Activated CD4-positive, alpha-beta memory T cell treated with anti-CD3 and anti-CD28 coated beads, Interleukin-2, amount 10 ng/mL, durations not matched to agents 7 days and 5 days (primary cell): Measurements from ENCODE around the gene UBA1. TPM values are rescaled to one million over a fixed set of nuclear protein-coding genes. Genes with fewer than 3 reads are reported as not detected.

Source experiments
- CTCF ChIA-PET: fragments of 350-600 bp; sonication (Branson Sonifier 250); formaldehyde crosslinking; loops from one replicate; lab custom pipeline; 2021; ENCODE audit warnings: antibody characterized with exemption, inconsistent platforms; lab: Charles Lee
- POLR2A ChIA-PET: fragments of 350-600 bp; sonication (Branson Sonifier 250); formaldehyde crosslinking; loops from one replicate; lab custom pipeline; 2021; ENCODE audit warnings: antibody characterized with exemption; lab: Charles Lee
- DNase-seq: peaks from one replicate; pipeline ENCODE4 v3.0.0-alpha.2; 2020
- H3K27ac Mint-ChIP-seq: one replicate; pipeline ENCODE4 v1.8.0; 2021; ENCODE audit warnings: mild to moderate bottlenecking, mixed read lengths
- H3K27me3 Mint-ChIP-seq: one replicate; pipeline ENCODE4 v1.8.0; 2021; ENCODE audit warnings: mixed read lengths
- H3K36me3 Mint-ChIP-seq: one replicate; pipeline ENCODE4 v1.8.0; 2021; ENCODE audit warnings: low read depth, mixed read lengths
- H3K4me1 Mint-ChIP-seq: one replicate; pipeline ENCODE4 v1.8.0; 2021; ENCODE audit warnings: mixed read lengths
- H3K4me3 Mint-ChIP-seq: one replicate; pipeline ENCODE4 v1.8.0; 2021; ENCODE audit warnings: mild to moderate bottlenecking, mixed read lengths
- H3K9me3 Mint-ChIP-seq: one replicate; pipeline ENCODE4 v1.8.0; 2021; ENCODE audit warnings: mixed read lengths
- total RNA-seq, 2 experiments: library from RNA; stranded (reverse); gene quantifications; one replicate each; pipeline ENCODE4 v1.2.3, GENCODE V29; 2021

The UBA1 gene
- total RNA-seq, 2 experiments from 2014 or later = 180 to 187 TPM

DNA sequence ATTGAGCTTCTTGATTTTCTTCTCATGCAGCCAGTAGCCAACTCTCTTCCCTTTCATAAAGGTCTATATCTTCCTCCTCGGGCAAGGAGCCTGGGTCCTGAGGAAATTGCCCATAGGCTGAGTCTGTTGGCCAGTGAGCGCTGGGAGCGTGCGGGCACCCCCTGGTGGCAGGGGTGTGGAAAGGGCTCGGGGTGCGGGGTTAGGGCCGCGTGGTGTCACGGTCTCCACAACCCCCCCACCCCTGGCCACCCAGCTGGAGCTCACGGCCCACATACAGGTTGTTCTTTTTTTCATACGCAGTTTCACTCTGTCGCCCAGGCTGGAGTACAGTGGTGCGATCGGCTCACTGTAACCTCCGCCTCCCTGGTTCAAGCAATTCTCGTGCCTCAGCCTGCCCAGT, 35.5 kb upstream of the UBA1 start:
- no peak overlapping the region for H3K4me3 Mint-ChIP-seq
- H3K36me3 Mint-ChIP-seq = peaks cover 44% of the 10 kb centered on the region
- ChIA-PET POLR2A (interaction anchor here (1.2 kb wide), 1 partner anchor 13 kb away, joined by 4 read pairs; the partner anchor contains the start of genes NDUFB11 and RBM10), CTCF (interaction anchor here (0.7 to 1.5 kb wide), 2 partner anchors 13 to 66 kb away, joined by 3 to 4 read pairs; partner anchors contain the start of genes NDUFB11 and RBM10)
- H3K27ac Mint-ChIP-seq = no peak overlapping the region
- H3K27me3 Mint-ChIP-seq = no peaks in the 10 kb centered on the region
- H3K4me1 Mint-ChIP-seq = peaks cover 2% of the 10 kb centered on the region
- H3K9me3 Mint-ChIP-seq = no peaks in the 10 kb centered on the region
- no peak for DNase-seq

DNA sequence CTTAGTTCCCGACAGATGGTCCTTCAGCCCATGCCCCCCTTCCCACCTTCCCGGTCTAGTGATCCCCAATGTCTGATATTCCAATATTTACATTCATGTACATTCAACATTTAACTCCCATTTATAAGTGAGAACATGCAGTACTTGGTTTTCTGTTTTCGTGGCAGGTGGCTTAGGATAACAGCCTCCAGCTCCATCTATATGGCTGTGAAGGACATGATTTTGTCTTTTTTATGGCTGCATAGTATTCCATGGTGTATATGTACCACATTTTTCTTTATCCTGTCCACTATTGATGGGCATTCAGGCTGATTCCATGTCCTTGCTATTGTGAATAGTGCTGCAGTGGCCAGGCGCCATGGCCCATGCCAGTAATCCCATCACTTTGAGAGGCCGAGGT, 34.8 kb upstream of the UBA1 start:
- no peaks in the 10 kb centered on the region for H3K27me3 Mint-ChIP-seq
- POLR2A ChIA-PET = interaction anchor here (1.2 kb wide), 1 partner anchor 14 kb away, joined by 4 read pairs; the partner anchor contains the start of genes NDUFB11 and RBM10
- no peaks in the 10 kb centered on the region for H3K9me3 Mint-ChIP-seq
- CTCF ChIA-PET = interaction anchor here (1.5 kb wide), 1 partner anchor 14 kb away, joined by 4 read pairs; the partner anchor contains the start of genes NDUFB11 and RBM10
- DNase-seq = no peak
- peaks cover 40% of the 10 kb centered on the region for H3K36me3 Mint-ChIP-seq
- no peak overlapping the region for H3K4me3 Mint-ChIP-seq
- no peak overlapping the region for H3K27ac Mint-ChIP-seq
- H3K4me1 Mint-ChIP-seq = peaks cover 2% of the 10 kb centered on the region

DNA sequence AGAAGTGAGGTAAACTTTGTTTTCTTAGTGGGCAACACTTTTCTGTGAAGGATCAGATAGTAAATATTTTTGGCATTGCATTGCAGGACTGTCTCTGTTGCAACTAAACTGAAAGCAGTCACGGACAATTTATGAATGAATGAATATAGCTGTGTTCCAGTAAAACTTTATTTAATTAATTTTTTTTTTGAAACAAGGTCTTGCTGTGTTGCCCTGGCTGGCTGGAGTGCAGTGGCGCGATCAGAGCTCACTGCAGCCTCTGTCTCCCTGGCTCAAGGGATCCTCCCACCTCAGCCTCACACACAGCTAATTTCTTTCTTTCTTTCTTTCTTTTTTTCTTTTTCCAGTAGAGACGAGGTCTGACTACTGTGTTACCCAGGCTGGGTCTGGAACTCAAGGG, 32.8 kb upstream of the UBA1 start:
- Mint-ChIP-seq H3K4me1 (peaks cover 2% of the 10 kb centered on the region), H3K27ac (no peak overlapping the region), H3K36me3 (peaks cover 47% of the 10 kb centered on the region), H3K4me3 (no peak overlapping the region), H3K27me3 (no peaks in the 10 kb centered on the region), H3K9me3 (no peaks in the 10 kb centered on the region)
- CTCF ChIA-PET = no interaction called here
- DNase-seq = no peak
- POLR2A ChIA-PET = no interaction called here

DNA sequence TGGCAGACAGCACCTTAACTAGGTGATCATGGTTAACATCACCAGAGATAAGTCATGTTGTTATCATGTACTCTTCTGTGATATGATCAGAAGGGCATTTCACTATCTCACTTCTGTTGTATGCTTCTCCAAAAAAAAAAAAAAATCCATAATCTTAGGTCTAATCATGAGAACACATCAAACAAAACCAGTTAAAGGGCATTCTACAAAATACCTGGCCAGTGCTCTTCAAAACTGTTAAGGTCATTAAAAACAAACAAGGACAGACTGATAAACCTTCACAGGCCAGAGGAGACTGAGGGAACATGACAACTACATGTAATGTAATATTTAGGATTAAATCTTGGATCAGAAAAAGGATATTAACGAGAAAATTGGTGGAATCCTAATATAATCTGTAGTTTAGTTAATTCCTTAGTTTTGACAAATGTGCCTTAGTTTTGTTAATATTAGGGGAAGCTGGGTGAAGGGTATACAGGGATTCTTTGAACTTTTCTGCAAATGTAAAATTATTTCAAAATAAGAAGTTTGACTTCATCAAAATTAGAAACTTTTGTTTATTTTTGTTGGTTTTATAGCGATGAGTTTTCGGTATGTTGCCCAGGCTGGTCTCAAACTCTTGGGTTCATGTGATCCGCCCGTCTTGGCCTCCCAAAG, 30.6 kb upstream of the UBA1 start:
- POLR2A ChIA-PET = no interaction called here
- no peak for DNase-seq
- CTCF ChIA-PET = no interaction called here
- no peak overlapping the region for H3K4me3 Mint-ChIP-seq
- H3K4me1 Mint-ChIP-seq = peaks cover 2% of the 10 kb centered on the region
- H3K27ac Mint-ChIP-seq = no peak overlapping the region
- no peaks in the 10 kb centered on the region for H3K9me3 Mint-ChIP-seq
- no peaks in the 10 kb centered on the region for H3K27me3 Mint-ChIP-seq
- H3K36me3 Mint-ChIP-seq = peaks cover 29% of the 10 kb centered on the region

DNA sequence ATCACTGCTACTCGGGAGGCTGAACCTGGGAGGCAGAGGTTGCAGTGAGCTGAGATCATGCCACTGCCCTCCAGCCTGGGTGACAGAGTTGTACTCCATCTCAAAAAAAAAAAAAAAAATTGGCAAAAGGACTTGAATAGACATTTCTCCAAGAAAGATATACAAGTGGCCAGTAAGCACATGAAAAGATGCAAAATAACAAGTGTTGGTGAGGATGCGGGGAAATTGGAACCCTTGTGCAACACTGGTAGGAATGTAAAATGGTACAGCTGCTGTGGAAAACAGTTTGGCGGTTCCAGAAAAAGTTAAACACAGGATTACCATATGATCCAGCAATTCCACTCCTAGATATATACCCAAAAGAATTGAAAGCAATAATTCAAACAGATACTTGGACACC, 29.2 kb upstream of the UBA1 start:
- Mint-ChIP-seq H3K27me3 (no peaks in the 10 kb centered on the region), H3K27ac (no peak overlapping the region), H3K9me3 (no peaks in the 10 kb centered on the region), H3K4me1 (peaks cover 2% of the 10 kb centered on the region), H3K4me3 (no peak overlapping the region), H3K36me3 (peaks cover 31% of the 10 kb centered on the region)
- POLR2A ChIA-PET = no interaction called here
- CTCF ChIA-PET = no interaction called here
- no peak for DNase-seq

DNA sequence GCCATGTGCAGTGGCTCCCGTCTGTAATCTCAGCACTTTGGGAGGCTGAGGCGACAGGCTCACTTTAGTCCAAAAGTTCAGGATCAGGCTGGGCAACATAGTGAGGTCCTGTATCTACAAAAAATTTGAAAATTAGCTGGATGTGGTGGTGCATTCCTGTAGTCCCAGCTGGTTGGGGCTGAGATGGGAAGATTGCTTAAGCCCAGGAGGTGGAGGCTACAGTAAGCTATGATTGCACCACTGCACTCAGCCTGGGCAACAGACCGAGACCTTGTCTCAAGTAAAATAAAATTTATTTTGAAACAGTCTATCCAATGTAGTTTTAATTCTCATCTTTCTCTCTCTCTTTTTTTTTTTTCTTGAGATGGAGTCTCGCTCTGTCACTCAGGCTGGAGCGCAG, 27.5 kb upstream of the UBA1 start:
- H3K4me3 Mint-ChIP-seq = no peak overlapping the region
- CTCF ChIA-PET = no interaction called here
- no peak overlapping the region for H3K27ac Mint-ChIP-seq
- DNase-seq = no peak
- POLR2A ChIA-PET = no interaction called here
- no peaks in the 10 kb centered on the region for H3K27me3 Mint-ChIP-seq
- H3K4me1 Mint-ChIP-seq = no peaks in the 10 kb centered on the region
- H3K36me3 Mint-ChIP-seq = peaks cover 30% of the 10 kb centered on the region
- H3K9me3 Mint-ChIP-seq = no peaks in the 10 kb centered on the region

DNA sequence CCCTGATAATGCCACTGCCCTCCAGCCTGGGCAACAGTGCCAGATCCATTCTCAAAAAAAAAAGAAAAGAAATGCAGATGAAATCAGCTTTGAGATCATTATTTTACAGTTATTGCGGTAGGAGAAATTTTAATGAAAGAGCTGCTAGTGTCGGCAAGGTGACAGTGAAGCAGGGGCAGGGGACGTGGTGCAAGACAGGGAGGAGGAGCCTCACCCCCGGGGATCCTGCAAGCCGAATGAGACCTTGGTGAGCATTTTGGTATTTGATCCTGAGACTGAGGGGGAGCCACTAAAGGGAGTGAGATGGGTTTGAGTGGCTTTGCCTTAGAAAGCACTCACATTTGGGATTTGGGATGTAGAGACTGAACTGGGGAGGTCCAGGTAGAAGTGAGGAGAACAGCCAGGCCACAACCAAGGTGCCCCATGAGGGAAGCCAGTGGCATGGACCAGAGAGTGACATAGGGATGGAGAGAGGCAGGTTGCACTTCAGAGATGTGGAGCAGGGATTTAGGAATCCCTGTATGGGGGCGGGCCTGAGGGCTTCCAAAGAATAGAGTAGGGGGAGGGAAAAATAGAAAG, 25.0 kb upstream of the UBA1 start:
- Mint-ChIP-seq H3K4me1 (no peaks in the 10 kb centered on the region), H3K4me3 (no peak overlapping the region), H3K27ac (no peak overlapping the region), H3K36me3 (peaks cover 30% of the 10 kb centered on the region), H3K27me3 (no peaks in the 10 kb centered on the region), H3K9me3 (no peaks in the 10 kb centered on the region)
- ChIA-PET POLR2A (no interaction called here), CTCF (interaction anchor here (0.6 kb wide), 1 partner anchor 162 kb away, joined by 3 read pairs; no protein-coding TSS in a partner anchor)
- DNase-seq = no peak

DNA sequence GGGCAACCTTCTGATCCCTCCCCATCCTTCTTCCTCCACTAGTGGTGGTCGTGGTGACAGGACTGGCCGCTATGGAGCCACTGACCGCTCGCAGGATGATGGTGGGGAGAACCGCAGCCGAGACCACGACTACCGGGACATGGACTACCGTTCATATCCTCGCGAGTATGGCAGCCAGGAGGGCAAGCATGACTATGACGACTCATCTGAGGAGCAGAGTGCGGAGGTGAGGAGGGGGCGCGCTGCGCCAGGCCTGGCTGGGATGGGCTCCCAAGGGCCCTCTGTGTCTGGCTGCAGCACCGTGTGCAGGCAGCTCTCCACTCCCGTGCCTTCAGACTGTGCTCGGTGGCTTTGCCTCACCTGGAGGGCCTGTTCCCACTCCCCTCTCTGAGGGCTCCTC, 24.4 kb upstream of the UBA1 start:
- POLR2A ChIA-PET = no interaction called here
- no peaks in the 10 kb centered on the region for H3K27me3 Mint-ChIP-seq
- no peak for DNase-seq
- H3K36me3 Mint-ChIP-seq = peaks cover 29% of the 10 kb centered on the region
- H3K27ac Mint-ChIP-seq = no peak overlapping the region
- no peaks in the 10 kb centered on the region for H3K4me1 Mint-ChIP-seq
- H3K9me3 Mint-ChIP-seq = no peaks in the 10 kb centered on the region
- no peak overlapping the region for H3K4me3 Mint-ChIP-seq
- CTCF ChIA-PET = no interaction called here

DNA sequence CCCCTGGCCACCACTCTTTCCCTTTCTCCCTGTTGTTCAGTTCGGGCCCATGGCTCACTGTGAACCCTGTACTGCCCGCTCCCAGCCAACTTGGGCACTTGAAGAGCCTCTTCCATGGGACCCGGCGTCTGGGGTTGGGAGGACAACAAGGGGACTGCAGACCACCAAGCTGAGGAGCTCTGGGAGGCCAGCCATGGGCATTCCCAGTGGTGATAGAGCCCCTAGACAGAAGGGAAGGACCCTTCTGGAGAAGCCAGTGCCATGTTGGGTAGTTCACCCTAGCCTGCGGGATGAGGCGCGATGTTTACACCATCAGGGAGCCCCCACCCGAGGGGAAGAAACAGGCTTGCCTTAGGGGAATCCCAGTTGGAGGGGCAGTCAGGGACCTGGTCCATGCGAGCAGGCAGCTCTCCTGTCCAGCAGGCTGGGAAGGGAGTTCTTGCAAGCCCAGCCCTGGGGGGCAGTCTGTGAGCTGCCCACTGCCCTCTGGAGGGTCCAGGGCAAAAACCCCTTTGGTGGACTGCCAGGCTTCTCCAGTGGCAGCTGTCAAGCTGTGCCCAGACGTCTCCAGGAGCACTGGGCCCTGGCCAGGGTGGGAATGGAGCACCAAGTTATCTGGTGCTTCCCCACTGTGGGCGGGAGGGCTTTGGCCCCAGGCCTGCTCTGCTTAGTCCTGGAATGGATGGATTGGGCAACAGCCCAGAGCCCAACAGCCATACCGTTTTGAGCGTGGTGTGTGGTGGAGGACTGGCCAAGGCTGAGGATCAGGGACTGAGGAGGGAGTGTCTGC, 23.7 kb upstream of the UBA1 start:
- H3K27ac Mint-ChIP-seq = no peak overlapping the region
- ChIA-PET CTCF (no interaction called here), POLR2A (no interaction called here)
- DNase-seq = no peak
- no peaks in the 10 kb centered on the region for H3K9me3 Mint-ChIP-seq
- H3K4me1 Mint-ChIP-seq = no peaks in the 10 kb centered on the region
- H3K36me3 Mint-ChIP-seq = peaks cover 24% of the 10 kb centered on the region
- no peak overlapping the region for H3K4me3 Mint-ChIP-seq
- H3K27me3 Mint-ChIP-seq = no peaks in the 10 kb centered on the region

DNA sequence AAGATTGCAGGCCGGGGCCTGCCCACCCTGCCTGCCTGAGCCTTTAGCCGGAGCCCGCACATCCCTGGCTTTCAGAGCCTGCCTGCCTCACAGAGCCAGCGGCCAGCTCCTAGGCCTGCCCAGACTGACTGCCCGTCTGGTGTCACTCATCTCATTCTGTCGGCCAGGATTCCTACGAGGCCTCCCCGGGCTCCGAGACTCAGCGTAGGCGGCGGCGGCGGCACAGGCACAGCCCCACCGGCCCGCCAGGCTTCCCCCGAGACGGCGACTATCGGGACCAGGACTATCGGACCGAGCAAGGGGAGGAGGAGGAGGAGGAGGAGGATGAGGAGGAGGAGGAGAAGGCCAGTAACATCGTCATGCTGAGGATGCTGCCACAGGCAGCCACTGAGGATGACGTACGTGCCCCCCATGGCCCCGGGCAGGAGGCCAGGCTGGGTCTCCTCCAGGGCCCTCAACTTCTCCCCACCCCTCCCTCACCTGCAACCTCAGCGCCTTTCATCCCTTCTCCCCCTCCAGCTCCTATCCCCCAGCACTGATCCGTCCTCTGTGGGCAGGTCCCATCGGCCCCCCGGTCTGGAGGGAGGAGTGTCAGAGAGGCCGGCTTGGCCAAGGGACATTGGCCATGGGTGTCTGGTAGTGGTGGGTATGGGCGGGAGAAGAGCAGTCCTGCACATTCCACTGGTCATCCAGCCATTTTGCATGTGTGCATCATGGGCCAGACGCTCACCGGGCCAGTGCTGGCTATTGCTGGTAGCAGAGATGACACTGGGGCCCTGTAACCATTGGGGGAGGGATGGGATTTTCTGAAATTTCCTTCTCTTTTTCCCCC, 22.6 kb upstream of the UBA1 start:
- no peaks in the 10 kb centered on the region for H3K4me1 Mint-ChIP-seq
- H3K36me3 Mint-ChIP-seq = peaks cover 27% of the 10 kb centered on the region
- no peak overlapping the region for H3K4me3 Mint-ChIP-seq
- H3K9me3 Mint-ChIP-seq = no peaks in the 10 kb centered on the region
- no peak overlapping the region for H3K27ac Mint-ChIP-seq
- ChIA-PET CTCF (no interaction called here), POLR2A (no interaction called here)
- DNase-seq = no peak
- no peaks in the 10 kb centered on the region for H3K27me3 Mint-ChIP-seq

DNA sequence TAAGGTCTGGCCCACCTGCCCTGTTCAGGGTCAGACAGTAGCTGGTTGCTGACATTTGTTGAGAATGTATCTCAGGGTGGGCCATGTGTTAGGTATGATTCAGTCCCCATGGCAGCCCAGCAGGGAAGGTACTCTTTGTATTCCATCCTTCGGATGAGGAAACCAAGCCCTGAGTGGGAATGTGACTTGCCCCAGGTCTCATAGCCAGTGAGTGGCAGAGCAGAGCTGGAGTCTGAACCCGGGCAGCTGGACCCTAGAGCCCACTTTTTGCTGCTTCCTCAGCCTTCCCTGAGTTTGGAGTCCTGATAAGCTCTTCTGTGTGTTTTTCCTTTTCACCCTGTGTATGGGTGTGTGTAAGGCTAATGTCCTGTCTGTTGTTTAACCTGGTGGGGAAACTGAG, 21.6 kb upstream of the UBA1 start:
- Mint-ChIP-seq H3K4me1 (no peaks in the 10 kb centered on the region), H3K36me3 (peaks cover 34% of the 10 kb centered on the region), H3K4me3 (no peak overlapping the region), H3K27me3 (no peaks in the 10 kb centered on the region), H3K9me3 (no peaks in the 10 kb centered on the region), H3K27ac (no peak overlapping the region)
- DNase-seq = no peak
- ChIA-PET CTCF (no interaction called here), POLR2A (no interaction called here)

DNA sequence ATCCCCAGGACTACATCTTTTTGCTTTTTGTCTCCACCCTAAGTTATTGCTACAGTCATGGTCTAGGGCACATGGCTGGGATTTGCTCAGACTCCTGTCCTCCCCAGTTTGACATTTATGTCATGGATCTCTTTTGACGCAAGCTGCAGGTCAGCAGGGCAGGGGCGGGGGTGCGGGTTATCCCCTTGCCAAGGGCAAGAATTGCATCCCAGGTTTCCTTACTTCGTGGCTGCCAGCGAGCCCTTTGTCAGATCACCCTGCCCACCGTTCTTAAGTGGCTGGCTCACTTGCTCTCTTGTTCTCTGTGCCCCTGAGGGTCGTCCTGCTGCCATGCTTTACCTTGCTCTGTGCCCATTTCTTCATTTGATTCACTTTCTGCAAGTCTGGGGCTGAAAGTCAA, 21.1 kb upstream of the UBA1 start:
- ChIA-PET CTCF (no interaction called here), POLR2A (no interaction called here)
- no peaks in the 10 kb centered on the region for H3K4me1 Mint-ChIP-seq
- H3K27ac Mint-ChIP-seq = no peak overlapping the region
- DNase-seq = no peak
- no peaks in the 10 kb centered on the region for H3K9me3 Mint-ChIP-seq
- H3K4me3 Mint-ChIP-seq = no peak overlapping the region
- peaks cover 34% of the 10 kb centered on the region for H3K36me3 Mint-ChIP-seq
- no peaks in the 10 kb centered on the region for H3K27me3 Mint-ChIP-seq
